ENCODE data around the gene TFB1M. TPM values are rescaled to one million over a fixed set of nuclear protein-coding genes. Genes with fewer than 3 reads are reported as not detected.

The TFB1M gene
- total and polyA plus RNA-seq, 9 of the 15 experiments (the other 6 are each of a cell fraction or from before 2014, with no cell fraction given): 34.6 to 145 (median 40.4) TPM

DNA sequence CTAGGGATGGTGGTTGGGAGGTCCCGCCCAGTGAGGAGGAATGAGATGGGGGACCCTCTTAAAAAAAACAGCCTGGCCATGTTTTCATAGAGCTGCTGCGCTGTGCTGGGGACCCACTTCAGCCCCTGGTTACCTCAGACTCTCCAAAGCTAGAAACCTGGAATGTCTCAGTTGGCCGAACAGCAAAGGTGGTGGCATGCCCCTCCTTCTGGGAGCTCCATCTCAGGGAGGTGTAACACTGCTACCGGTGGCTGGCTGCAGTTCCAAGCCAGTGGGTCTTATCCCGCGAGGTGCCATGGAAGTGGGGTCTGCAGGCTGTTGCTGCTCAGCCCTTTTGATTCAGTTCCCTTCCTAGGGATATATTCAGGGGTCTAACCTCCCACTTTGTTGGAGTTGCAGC is 35.7 kb upstream of the TFB1M start (continued):
- TF ChIP-seq C11orf30 (IDR thresholded peaks at IDR 0.05; ENCODE audit: low read depth): no peak
- TF ChIP-seq CAMTA2 (CRISPR knock-in tag; conservative IDR thresholded peaks at IDR 0.05): no peak
- TF ChIP-seq CEBPB (tag; IDR thresholded peaks at IDR 0.05): no peak
- TF ChIP-seq, protein P1, sequence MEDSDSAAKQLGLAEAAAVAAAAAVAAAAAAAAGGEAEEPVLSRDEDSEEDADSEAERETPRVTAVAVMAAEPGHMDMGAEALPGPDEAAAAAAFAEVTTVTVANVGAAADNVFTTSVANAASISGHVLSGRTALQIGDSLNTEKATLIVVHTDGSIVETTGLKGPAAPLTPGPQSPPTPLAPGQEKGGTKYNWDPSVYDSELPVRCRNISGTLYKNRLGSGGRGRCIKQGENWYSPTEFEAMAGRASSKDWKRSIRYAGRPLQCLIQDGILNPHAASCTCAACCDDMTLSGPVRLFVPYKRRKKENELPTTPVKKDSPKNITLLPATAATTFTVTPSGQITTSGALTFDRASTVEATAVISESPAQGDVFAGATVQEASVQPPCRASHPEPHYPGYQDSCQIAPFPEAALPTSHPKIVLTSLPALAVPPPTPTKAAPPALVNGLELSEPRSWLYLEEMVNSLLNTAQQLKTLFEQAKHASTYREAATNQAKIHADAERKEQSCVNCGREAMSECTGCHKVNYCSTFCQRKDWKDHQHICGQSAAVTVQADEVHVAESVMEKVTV (CRISPR knock-in tag; IDR thresholded peaks at IDR 0.05): no peak

DNA sequence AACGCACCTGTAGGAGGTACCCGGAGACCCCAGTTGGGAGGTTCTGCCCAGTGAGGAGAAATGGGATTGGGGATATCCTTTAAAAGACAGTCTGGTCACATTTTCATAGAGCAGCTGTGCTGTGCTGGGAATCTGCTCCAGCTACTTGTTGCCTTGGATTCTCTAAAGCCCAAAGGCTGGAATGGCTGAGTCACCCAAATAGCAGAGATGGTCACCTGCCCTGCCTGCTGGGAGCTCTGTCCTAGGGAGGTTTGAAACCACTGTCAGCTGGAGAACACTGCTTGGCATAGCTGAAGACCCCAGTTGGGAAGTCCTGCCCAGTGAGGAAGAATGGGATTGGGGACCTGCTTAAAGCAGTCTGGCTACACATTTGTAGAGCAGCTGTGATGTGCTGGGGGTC is 34.8 kb upstream of the TFB1M start:
- Histone ChIP-seq H3K9me1 (ENCODE audit: control insufficient read depth, insufficient read depth, low read length) (no peaks in the 10 kb centered on the region), H3K79me2 (ENCODE audit: control insufficient read depth, insufficient read depth, low read length) (no peaks in the 10 kb centered on the region), H3K9me3 (replicated peaks; ENCODE audit: control insufficient read depth, insufficient read depth, low read depth, low read length) (peaks cover 4% of the 10 kb centered on the region; the same call in 1 of the 2 replicates), H3K4me1 (replicated peaks in 1 of 2; ENCODE audit: control insufficient read depth in 2 of 2, insufficient read depth in 2 of 2, low read length in 2 of 2) (no peaks in the 10 kb centered on the region), H3K9ac (ENCODE audit: insufficient read depth in 1 of 2, low read depth in 2 of 2, low read length in 2 of 2) (no peak overlapping the region), H3K27me3 (ENCODE audit: control insufficient read depth in 2 of 2, insufficient read depth in 2 of 2, low read length in 2 of 2) (no peaks in the 10 kb centered on the region), H3K4me2 (ENCODE audit: insufficient read depth, low read length) (no peak overlapping the region), H3K36me3 (ENCODE audit: control insufficient read depth, insufficient read depth, low read length) (no peaks in the 10 kb centered on the region), H2AFZ (ENCODE audit: low read depth, low read length) (no peak overlapping the region), H3K4me3 (no peak overlapping the region), H4K20me1 (replicated peaks; ENCODE audit: control insufficient read depth, insufficient read depth, low read length) (no peaks in the 10 kb centered on the region), H3K27ac (ENCODE audit: extremely low read depth, low read depth, low read length) (no peak overlapping the region)
- ChIA-PET CTCF (ENCODE audit: low intra/inter-chr PET ratio) (no interaction called here), POLR2A (interaction anchor here (0.6 to 0.9 kb wide), 2 partner anchors 9 to 288 kb away, joined by 3 read pairs; no protein-coding TSS in a partner anchor)
- no peak for FAIRE-seq
- 0% methylated on average over 2 of the region's 2 CpGs for WGBS (ENCODE audit: insufficient coverage, low coverage, missing lambda C conversion rate)
- intact Hi-C loops (cut with micrococcal nuclease): no loop called here
- no peak for ATAC-seq
- no peak for DNase-seq (ENCODE audit: extremely low read depth in 1 of 4, low spot score in 3 of 4)
- in situ Hi-C loops (cut with MboI): no loop called here
- BruUV-seq (replicated peaks): no TSS peak
- TF ChIP-seq, protein P2, sequence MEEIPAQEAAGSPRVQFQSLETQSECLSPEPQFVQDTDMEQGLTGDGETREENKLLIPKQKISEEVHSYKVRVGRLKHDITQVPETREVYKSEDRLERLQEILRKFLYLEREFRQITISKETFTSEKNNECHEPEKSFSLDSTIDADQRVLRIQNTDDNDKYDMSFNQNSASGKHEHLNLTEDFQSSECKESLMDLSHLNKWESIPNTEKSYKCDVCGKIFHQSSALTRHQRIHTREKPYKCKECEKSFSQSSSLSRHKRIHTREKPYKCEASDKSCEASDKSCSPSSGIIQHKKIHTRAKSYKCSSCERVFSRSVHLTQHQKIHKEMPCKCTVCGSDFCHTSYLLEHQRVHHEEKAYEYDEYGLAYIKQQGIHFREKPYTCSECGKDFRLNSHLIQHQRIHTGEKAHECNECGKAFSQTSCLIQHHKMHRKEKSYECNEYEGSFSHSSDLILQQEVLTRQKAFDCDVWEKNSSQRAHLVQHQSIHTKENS (CRISPR knock-in tag; IDR thresholded peaks at IDR 0.05): no peak
- TF ChIP-seq JUNB (CRISPR knock-in tag; conservative IDR thresholded peaks at IDR 0.05) (no peak), ASH1L (IDR thresholded peaks at IDR 0.05; ENCODE audit: borderline replicate concordance, low read depth, partially characterized antibody) (no peak), STAG1 (CRISPR knock-in tag; IDR thresholded peaks at IDR 0.05; ENCODE audit: borderline replicate concordance) (no peak), CTBP1 (IDR thresholded peaks at IDR 0.05; ENCODE audit: borderline replicate concordance) (no peak), RBFOX2 (IDR thresholded peaks at IDR 0.05; ENCODE audit: low read depth, low read length) (no peak), RBM34 (IDR thresholded peaks at IDR 0.05; ENCODE audit: borderline replicate concordance, insufficient read depth, low read length) (no peak), BRF1 (IDR thresholded peaks at IDR 0.05; ENCODE audit: borderline replicate concordance, extremely low read depth, insufficient read length) (no peak)
- TF ChIP-seq, protein P3, sequence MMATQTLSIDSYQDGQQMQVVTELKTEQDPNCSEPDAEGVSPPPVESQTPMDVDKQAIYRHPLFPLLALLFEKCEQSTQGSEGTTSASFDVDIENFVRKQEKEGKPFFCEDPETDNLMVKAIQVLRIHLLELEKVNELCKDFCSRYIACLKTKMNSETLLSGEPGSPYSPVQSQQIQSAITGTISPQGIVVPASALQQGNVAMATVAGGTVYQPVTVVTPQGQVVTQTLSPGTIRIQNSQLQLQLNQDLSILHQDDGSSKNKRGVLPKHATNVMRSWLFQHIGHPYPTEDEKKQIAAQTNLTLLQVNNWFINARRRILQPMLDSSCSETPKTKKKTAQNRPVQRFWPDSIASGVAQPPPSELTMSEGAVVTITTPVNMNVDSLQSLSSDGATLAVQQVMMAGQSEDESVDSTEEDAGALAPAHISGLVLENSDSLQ (IDR thresholded peaks at IDR 0.05): no peak
- TF ChIP-seq, protein P4, sequence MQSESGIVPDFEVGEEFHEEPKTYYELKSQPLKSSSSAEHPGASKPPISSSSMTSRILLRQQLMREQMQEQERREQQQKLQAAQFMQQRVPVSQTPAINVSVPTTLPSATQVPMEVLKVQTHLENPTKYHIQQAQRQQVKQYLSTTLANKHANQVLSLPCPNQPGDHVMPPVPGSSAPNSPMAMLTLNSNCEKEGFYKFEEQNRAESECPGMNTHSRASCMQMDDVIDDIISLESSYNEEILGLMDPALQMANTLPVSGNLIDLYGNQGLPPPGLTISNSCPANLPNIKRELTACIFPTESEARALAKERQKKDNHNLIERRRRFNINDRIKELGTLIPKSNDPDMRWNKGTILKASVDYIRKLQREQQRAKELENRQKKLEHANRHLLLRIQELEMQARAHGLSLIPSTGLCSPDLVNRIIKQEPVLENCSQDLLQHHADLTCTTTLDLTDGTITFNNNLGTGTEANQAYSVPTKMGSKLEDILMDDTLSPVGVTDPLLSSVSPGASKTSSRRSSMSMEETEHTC (IDR thresholded peaks at IDR 0.05): no peak
- TF ChIP-seq, protein P5, sequence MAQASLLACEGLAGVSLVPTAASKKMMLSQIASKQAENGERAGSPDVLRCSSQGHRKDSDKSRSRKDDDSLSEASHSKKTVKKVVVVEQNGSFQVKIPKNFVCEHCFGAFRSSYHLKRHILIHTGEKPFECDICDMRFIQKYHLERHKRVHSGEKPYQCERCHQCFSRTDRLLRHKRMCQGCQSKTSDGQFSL (CRISPR knock-in tag; IDR thresholded peaks at IDR 0.05): no peak
- TF ChIP-seq, protein P5 (tag; IDR thresholded peaks at IDR 0.05): no peak
